Measurements from ENCODE around the gene RAD54L. TPM values are rescaled to one million over a fixed set of nuclear protein-coding genes. Genes with fewer than 3 reads are reported as not detected.
"Not testable (repeated sequence)": the region's sequence is repeated elsewhere in the genome, so short reads cannot be mapped to it uniquely, and the experiment has no call there.

Gene RAD54L
- total and polyA plus RNA-seq, 3 donors from 2014 or later, result 17.9 to 31.4 (median 24.5) TPM

DNA sequence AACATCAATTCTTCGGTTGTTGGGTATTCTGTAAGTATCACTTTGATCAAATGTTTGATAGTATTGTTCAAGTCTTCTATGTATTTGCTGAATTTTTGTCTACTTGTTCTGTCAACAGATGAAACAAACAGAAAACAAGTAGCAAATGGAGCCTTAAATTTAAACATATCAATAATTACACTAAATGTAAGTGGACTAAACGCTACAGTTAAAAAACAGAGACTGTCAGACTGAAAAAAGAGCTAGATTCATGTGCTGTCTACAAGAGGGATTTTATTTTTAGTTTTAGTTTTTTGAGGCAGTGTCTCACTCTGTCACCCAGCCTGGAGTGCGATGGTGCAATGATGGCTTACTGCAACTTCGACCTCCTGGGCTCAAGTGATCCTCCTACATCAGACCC is 10.7 kb upstream of the RAD54L start:
- Histone ChIP-seq H3K27me3 (no peaks in the 10 kb centered on the region), H3K4me1 (no peaks in the 10 kb centered on the region), H3K27ac (no peak overlapping the region), H3K36me3 (ENCODE audit: low read depth, missing control alignments) (no peaks in the 10 kb centered on the region), H3K4me3 (no peak overlapping the region), H3K9me3 (no peaks in the 10 kb centered on the region)
- 90 to 93% methylated on average over 4 of the region's 4 CpGs for WGBS, 2 donors
- TF ChIP-seq, protein P1, sequence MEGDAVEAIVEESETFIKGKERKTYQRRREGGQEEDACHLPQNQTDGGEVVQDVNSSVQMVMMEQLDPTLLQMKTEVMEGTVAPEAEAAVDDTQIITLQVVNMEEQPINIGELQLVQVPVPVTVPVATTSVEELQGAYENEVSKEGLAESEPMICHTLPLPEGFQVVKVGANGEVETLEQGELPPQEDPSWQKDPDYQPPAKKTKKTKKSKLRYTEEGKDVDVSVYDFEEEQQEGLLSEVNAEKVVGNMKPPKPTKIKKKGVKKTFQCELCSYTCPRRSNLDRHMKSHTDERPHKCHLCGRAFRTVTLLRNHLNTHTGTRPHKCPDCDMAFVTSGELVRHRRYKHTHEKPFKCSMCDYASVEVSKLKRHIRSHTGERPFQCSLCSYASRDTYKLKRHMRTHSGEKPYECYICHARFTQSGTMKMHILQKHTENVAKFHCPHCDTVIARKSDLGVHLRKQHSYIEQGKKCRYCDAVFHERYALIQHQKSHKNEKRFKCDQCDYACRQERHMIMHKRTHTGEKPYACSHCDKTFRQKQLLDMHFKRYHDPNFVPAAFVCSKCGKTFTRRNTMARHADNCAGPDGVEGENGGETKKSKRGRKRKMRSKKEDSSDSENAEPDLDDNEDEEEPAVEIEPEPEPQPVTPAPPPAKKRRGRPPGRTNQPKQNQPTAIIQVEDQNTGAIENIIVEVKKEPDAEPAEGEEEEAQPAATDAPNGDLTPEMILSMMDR (IDR thresholded peaks at IDR 0.05), result no peak
- TF ChIP-seq POLR2A (IDR thresholded peaks at IDR 0.05), result no peak
- DNase-seq, result no peak
- intact Hi-C loops (cut with DNase I; ENCODE audit: low total_unique reads), result no loop called here

DNA sequence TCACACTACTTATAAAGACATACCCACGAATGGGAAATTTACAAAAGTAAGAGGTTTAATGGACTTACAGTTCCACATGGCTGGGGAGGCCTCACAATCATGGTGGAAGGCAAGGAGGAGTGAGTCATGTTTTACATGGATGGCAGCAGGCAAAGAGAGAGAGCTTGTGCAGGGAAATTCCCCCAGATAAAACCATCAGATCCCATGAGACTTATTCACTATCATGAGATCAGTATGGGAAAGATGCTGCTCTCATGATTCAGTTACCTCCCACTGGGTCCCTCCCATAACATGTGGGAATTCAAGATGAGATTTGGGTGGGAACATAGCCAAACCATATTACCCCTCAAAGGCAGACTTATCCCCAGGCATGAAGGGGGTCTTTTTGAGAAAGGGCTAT is 8.7 kb upstream of the RAD54L start:
- WGBS, 2 donors, result 81 to 83% methylated on average over 1 of the region's 1 CpG
- H3K27me3 ChIP-seq; H3K27ac ChIP-seq; H3K4me3 ChIP-seq; H3K36me3 ChIP-seq (ENCODE audit: low read depth, missing control alignments); DNase-seq; H3K4me1 ChIP-seq; intact Hi-C loops (cut with DNase I; ENCODE audit: low total_unique reads); H3K9me3 ChIP-seq: not testable (repeated sequence)

DNA sequence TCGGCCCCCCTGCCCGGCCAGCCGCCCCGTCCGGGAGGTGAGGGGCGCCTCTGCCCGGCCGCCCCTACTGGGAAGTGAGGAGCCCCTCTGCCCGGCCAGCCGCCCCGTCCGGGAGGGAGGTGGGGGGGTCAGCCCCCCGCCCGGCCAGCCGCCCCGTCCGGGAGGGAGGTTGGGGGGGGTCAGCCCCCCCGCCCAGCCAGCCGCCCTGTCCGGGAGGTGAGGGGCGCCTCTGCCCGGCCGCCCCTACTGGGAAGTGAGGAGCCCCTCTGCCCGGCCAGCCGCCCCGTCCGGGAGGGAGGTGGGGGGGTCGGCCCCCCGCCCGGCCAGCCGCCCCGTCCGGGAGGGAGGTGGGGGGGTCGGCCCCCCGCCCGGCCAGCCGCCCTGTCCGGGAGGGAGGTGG is 5.8 kb upstream of the RAD54L start:
- intact Hi-C loops (cut with DNase I; ENCODE audit: low total_unique reads); DNase-seq; H3K36me3 ChIP-seq (ENCODE audit: low read depth, missing control alignments); H3K4me1 ChIP-seq; H3K27me3 ChIP-seq; H3K9me3 ChIP-seq; H3K27ac ChIP-seq; H3K4me3 ChIP-seq: not testable (repeated sequence)
- WGBS, 2 donors, result no CpG with 5 or more reads among the region's 38 CpGs

DNA sequence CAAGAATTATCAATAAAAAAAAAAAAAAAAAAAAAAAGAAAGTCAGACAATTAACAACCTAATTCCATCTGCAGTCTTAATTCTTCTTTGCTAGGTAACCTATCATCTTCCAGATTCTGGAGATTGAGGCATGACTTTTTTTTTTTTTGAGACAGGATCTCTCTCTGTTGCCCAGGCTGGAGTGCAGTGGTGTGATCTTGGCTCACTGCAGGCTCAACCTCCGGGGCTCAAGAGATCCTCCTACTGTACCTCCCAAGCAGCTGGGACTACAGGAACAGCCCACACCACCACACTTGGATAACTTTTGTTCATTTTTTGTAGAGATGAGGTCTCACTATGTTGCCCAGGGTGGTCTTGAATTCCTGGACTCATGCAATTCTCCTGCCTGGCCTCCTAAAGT is 4.6 kb upstream of the RAD54L start:
- no peak for DNase-seq
- TF ChIP-seq POLR2A (IDR thresholded peaks at IDR 0.05), result no peak
- TF ChIP-seq, protein P1 (IDR thresholded peaks at IDR 0.05), result no peak
- H3K27me3 ChIP-seq, result no peaks in the 10 kb centered on the region
- no peaks in the 10 kb centered on the region for H3K36me3 ChIP-seq (ENCODE audit: low read depth, missing control alignments)
- WGBS, 2 donors, result 50 to 67% methylated on average over 1 of the region's 1 CpG
- intact Hi-C loops (cut with DNase I; ENCODE audit: low total_unique reads), result no loop called here
- H3K27ac ChIP-seq, result no peak overlapping the region
- no peaks in the 10 kb centered on the region for H3K4me1 ChIP-seq
- no peak overlapping the region for H3K4me3 ChIP-seq
- no peaks in the 10 kb centered on the region for H3K9me3 ChIP-seq

DNA sequence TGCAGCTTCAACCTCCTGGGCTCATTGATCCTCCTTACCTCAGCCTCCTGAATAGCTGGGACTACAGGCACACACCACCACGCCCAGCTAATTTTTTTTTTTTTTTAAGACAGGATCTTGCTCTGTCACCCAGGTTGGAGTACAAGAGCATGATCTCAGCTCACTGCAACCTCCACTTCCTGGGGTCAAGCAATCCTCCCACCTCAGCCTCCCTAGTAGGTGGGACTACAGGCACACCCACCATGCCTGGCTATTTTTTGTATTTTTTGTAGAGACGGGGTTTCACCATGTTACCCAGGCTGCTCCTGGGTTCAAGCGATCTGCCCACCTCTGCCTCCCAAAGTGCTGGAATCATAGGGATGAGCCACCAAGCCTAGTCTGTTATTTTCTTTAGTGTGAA is 3.7 kb upstream of the RAD54L start:
- 93 to 96% methylated on average over 3 of the region's 3 CpGs for WGBS, 2 donors
- intact Hi-C loops (cut with DNase I; ENCODE audit: low total_unique reads); H3K36me3 ChIP-seq (ENCODE audit: low read depth, missing control alignments): not testable (repeated sequence)

DNA sequence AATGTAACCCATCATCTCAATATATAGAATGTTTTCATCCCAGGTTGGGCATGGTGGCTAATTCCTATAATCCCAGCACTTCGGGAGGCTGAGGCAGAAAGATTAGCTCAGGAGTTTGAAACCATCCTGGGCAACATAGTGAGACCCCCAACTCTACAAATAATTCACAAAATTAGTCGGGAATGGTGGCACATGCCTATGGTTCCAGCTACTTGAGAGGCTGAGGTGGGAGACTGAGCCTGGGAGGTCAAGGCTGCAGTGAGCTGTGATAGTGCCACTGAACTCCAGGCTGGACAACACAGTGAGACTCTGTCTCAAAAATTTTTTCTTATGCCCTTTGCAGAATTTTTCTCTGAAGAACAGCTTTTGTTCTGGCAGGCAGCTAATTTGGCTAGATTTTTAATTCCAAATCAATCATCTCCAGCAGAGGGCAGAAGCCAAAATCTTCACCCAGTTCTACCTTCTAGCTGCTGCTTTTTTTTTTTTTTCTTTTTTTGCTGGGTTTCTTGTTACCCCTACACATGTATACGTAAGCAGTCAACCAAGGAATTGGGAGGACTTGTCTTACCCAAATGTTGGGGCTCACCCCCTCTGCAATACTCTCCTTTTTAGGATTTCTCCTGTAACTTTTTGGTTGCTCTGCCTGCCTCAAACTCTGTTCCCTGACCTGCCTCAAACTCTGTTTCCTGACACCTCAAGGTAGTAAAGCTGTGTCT is 2.7 kb upstream of the RAD54L start:
- Histone ChIP-seq H3K9me3 (no peaks in the 10 kb centered on the region), H3K27ac (no peak overlapping the region), H3K4me3 (no peak overlapping the region), H3K36me3 (ENCODE audit: low read depth, missing control alignments) (no peaks in the 10 kb centered on the region), H3K27me3 (no peaks in the 10 kb centered on the region), H3K4me1 (no peaks in the 10 kb centered on the region)
- TF ChIP-seq, protein P1 (IDR thresholded peaks at IDR 0.05), result peak in 1 of 3 experiments; percentile 17
- no peak for TF ChIP-seq POLR2A (IDR thresholded peaks at IDR 0.05)
- intact Hi-C loops (cut with DNase I; ENCODE audit: low total_unique reads), result no loop called here
- WGBS, 2 donors, result 61 to 71% methylated on average over 3 of the region's 3 CpGs
- no peak for DNase-seq

More for the DNA sequence above, 3.7 kb upstream of the RAD54L start:
- not testable (repeated sequence) for DNase-seq, H3K4me1 ChIP-seq, H3K27me3 ChIP-seq, H3K9me3 ChIP-seq, H3K27ac ChIP-seq, H3K4me3 ChIP-seq

DNA sequence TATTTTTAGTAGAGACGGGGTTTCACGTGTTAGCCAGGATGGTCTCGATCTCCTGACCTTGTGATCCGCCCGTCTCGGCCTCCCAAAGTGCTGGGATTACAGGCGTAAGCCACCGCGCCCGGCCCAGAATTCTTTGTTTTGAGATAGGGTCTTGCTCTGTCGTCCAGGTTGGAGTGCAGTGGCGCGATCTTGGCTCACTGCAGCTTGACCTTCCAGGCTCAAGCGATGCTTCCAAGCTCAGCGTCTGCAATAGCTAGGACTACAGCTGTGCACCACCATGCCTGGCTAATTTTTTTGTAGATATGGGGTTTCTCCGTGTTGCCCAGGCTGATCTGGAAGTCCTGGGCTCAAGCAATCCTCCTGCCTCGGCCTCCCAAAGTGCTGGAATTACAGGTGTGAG is 1.4 kb upstream of the RAD54L start:
- H3K4me1 ChIP-seq; H3K9me3 ChIP-seq; intact Hi-C loops (cut with DNase I; ENCODE audit: low total_unique reads); H3K27me3 ChIP-seq; H3K27ac ChIP-seq; DNase-seq; H3K36me3 ChIP-seq (ENCODE audit: low read depth, missing control alignments): not testable (repeated sequence)
- WGBS, 2 donors, result 65 to 84% methylated on average over 8 to 17 of the region's 17 CpGs
- H3K4me3 ChIP-seq, result peak overlapping the region in 1 of 2 donors; percentile 73
